Activated CD4-positive, alpha-beta memory T cell treated with anti-CD3 and anti-CD28 coated beads, Interleukin-2, amount 10 ng/mL, durations not matched to agents 7 days and 5 days (primary cell): Measurements from ENCODE around the gene PADI4. TPM values are rescaled to one million over a fixed set of nuclear protein-coding genes. Genes with fewer than 3 reads are reported as not detected.

ENCODE experiments used
- CTCF ChIA-PET: fragments of 350-600 bp; sonication (Branson Sonifier 250); formaldehyde crosslinking; loops from one replicate; lab custom pipeline; 2021; ENCODE audit warnings: antibody characterized with exemption, inconsistent platforms; lab: Charles Lee
- POLR2A ChIA-PET: fragments of 350-600 bp; sonication (Branson Sonifier 250); formaldehyde crosslinking; loops from one replicate; lab custom pipeline; 2021; ENCODE audit warnings: antibody characterized with exemption; lab: Charles Lee
- DNase-seq: peaks from one replicate; pipeline ENCODE4 v3.0.0-alpha.2; 2020
- H3K27ac Mint-ChIP-seq: one replicate; pipeline ENCODE4 v1.8.0; 2021; ENCODE audit warnings: mild to moderate bottlenecking, mixed read lengths
- H3K27me3 Mint-ChIP-seq: one replicate; pipeline ENCODE4 v1.8.0; 2021; ENCODE audit warnings: mixed read lengths
- H3K36me3 Mint-ChIP-seq: one replicate; pipeline ENCODE4 v1.8.0; 2021; ENCODE audit warnings: low read depth, mixed read lengths
- H3K4me1 Mint-ChIP-seq: one replicate; pipeline ENCODE4 v1.8.0; 2021; ENCODE audit warnings: mixed read lengths
- H3K4me3 Mint-ChIP-seq: one replicate; pipeline ENCODE4 v1.8.0; 2021; ENCODE audit warnings: mild to moderate bottlenecking, mixed read lengths
- H3K9me3 Mint-ChIP-seq: one replicate; pipeline ENCODE4 v1.8.0; 2021; ENCODE audit warnings: mixed read lengths
- total RNA-seq, 2 experiments: library from RNA; stranded (reverse); gene quantifications; one replicate each; pipeline ENCODE4 v1.2.3, GENCODE V29; 2021

PADI4 gene
- total RNA-seq, 2 experiments from 2014 or later, result not detected

- Mint-ChIP-seq H3K4me3 (no peak overlapping the region), H3K9me3 (no peaks in the 10 kb centered on the region), H3K27ac (no peak overlapping the region), H3K27me3 (peaks cover 1% of the 10 kb centered on the region), H3K4me1 (peaks cover 4% of the 10 kb centered on the region), H3K36me3 (no peaks in the 10 kb centered on the region)
- CTCF ChIA-PET, result no interaction called here
- DNase-seq, result no peak
- POLR2A ChIA-PET, result no interaction called here
Measured at GRCh38 chr1:17350928-17351446, 43.0 kb downstream of the PADI4 start.

- no peak for DNase-seq
- Mint-ChIP-seq H3K27ac (no peak overlapping the region), H3K9me3 (no peaks in the 10 kb centered on the region), H3K36me3 (no peaks in the 10 kb centered on the region), H3K27me3 (peaks cover 1% of the 10 kb centered on the region), H3K4me1 (peaks cover 4% of the 10 kb centered on the region), H3K4me3 (no peak overlapping the region)
- POLR2A ChIA-PET, result no interaction called here
- CTCF ChIA-PET, result no interaction called here
Measured at GRCh38 chr1:17351598-17352324, 43.8 kb downstream of the PADI4 start.

- DNase-seq, result no peak
- CTCF ChIA-PET, result no interaction called here
- H3K27me3 Mint-ChIP-seq, result peaks cover 1% of the 10 kb centered on the region
- POLR2A ChIA-PET, result no interaction called here
- no peaks in the 10 kb centered on the region for H3K36me3 Mint-ChIP-seq
- H3K4me3 Mint-ChIP-seq, result no peak overlapping the region
- H3K9me3 Mint-ChIP-seq, result no peaks in the 10 kb centered on the region
- peaks cover 4% of the 10 kb centered on the region for H3K4me1 Mint-ChIP-seq
- no peak overlapping the region for H3K27ac Mint-ChIP-seq
Measured at GRCh38 chr1:17352419-17352909, 44.5 kb downstream of the PADI4 start.

- ChIA-PET CTCF (no interaction called here), POLR2A (no interaction called here)
- H3K9me3 Mint-ChIP-seq, result no peaks in the 10 kb centered on the region
- no peak overlapping the region for H3K4me3 Mint-ChIP-seq
- H3K27me3 Mint-ChIP-seq, result peaks cover 1% of the 10 kb centered on the region
- no peaks in the 10 kb centered on the region for H3K4me1 Mint-ChIP-seq
- H3K36me3 Mint-ChIP-seq, result no peaks in the 10 kb centered on the region
- no peak overlapping the region for H3K27ac Mint-ChIP-seq
- no peak for DNase-seq
Measured at GRCh38 chr1:17355898-17356297, 47.9 kb downstream of the PADI4 start.

- H3K4me1 Mint-ChIP-seq, result no peaks in the 10 kb centered on the region
- no peak overlapping the region for H3K4me3 Mint-ChIP-seq
- no peak for DNase-seq
- no peaks in the 10 kb centered on the region for H3K36me3 Mint-ChIP-seq
- no peak overlapping the region for H3K27ac Mint-ChIP-seq
- ChIA-PET POLR2A (no interaction called here), CTCF (no interaction called here)
- peaks cover 1% of the 10 kb centered on the region for H3K27me3 Mint-ChIP-seq
- H3K9me3 Mint-ChIP-seq, result no peaks in the 10 kb centered on the region
Measured at GRCh38 chr1:17356387-17357026, 48.5 kb downstream of the PADI4 start.

- POLR2A ChIA-PET, result no interaction called here
- CTCF ChIA-PET, result no interaction called here
- Mint-ChIP-seq H3K4me3 (no peak overlapping the region), H3K27ac (no peak overlapping the region), H3K27me3 (peaks cover 2% of the 10 kb centered on the region), H3K9me3 (no peaks in the 10 kb centered on the region), H3K36me3 (no peaks in the 10 kb centered on the region), H3K4me1 (no peaks in the 10 kb centered on the region)
- DNase-seq, result no peak
Measured at GRCh38 chr1:17358557-17358956, 50.6 kb downstream of the PADI4 start.

GRCh38 chr1:17359031-17359430, 51.0 kb downstream of the PADI4 start:
- Mint-ChIP-seq H3K4me3 (no peak overlapping the region), H3K27me3 (peaks cover 2% of the 10 kb centered on the region), H3K36me3 (no peaks in the 10 kb centered on the region), H3K4me1 (no peaks in the 10 kb centered on the region), H3K9me3 (no peaks in the 10 kb centered on the region), H3K27ac (no peak overlapping the region)
- CTCF ChIA-PET, result no interaction called here
- DNase-seq, result no peak
- POLR2A ChIA-PET, result no interaction called here

- CTCF ChIA-PET, result no interaction called here
- Mint-ChIP-seq H3K4me3 (no peak overlapping the region), H3K27me3 (peaks cover 4% of the 10 kb centered on the region), H3K27ac (no peak overlapping the region), H3K36me3 (no peaks in the 10 kb centered on the region), H3K4me1 (no peaks in the 10 kb centered on the region), H3K9me3 (no peaks in the 10 kb centered on the region)
- POLR2A ChIA-PET, result no interaction called here
- DNase-seq, result no peak
Measured at GRCh38 chr1:17359808-17360207, 51.8 kb downstream of the PADI4 start.

GRCh38 chr1:17360272-17360956, 52.4 kb downstream of the PADI4 start:
- no peak overlapping the region for H3K27ac Mint-ChIP-seq
- no peaks in the 10 kb centered on the region for H3K9me3 Mint-ChIP-seq
- H3K27me3 Mint-ChIP-seq, result peaks cover 4% of the 10 kb centered on the region
- ChIA-PET CTCF (no interaction called here), POLR2A (no interaction called here)
- no peak overlapping the region for H3K4me3 Mint-ChIP-seq
- H3K36me3 Mint-ChIP-seq, result no peaks in the 10 kb centered on the region
- no peak for DNase-seq
- H3K4me1 Mint-ChIP-seq, result no peaks in the 10 kb centered on the region

GRCh38 chr1:17361687-17362086, 53.7 kb downstream of the PADI4 start:
- POLR2A ChIA-PET, result no interaction called here
- Mint-ChIP-seq H3K4me1 (no peaks in the 10 kb centered on the region), H3K4me3 (no peak overlapping the region), H3K36me3 (no peaks in the 10 kb centered on the region), H3K27ac (no peak overlapping the region), H3K9me3 (no peaks in the 10 kb centered on the region), H3K27me3 (peaks cover 4% of the 10 kb centered on the region)
- no peak for DNase-seq
- CTCF ChIA-PET, result no interaction called here

- Mint-ChIP-seq H3K27ac (no peak overlapping the region), H3K4me1 (no peaks in the 10 kb centered on the region), H3K36me3 (no peaks in the 10 kb centered on the region), H3K9me3 (no peaks in the 10 kb centered on the region), H3K4me3 (no peak overlapping the region), H3K27me3 (peaks cover 7% of the 10 kb centered on the region)
- POLR2A ChIA-PET, result no interaction called here
- CTCF ChIA-PET, result no interaction called here
- no peak for DNase-seq
Measured at GRCh38 chr1:17363351-17363750, 55.4 kb downstream of the PADI4 start.

GRCh38 chr1:17363771-17364170, 55.8 kb downstream of the PADI4 start:
- no peak for DNase-seq
- ChIA-PET CTCF (no interaction called here), POLR2A (no interaction called here)
- Mint-ChIP-seq H3K27ac (no peak overlapping the region), H3K27me3 (peaks cover 7% of the 10 kb centered on the region), H3K9me3 (no peaks in the 10 kb centered on the region), H3K4me3 (no peak overlapping the region), H3K36me3 (no peaks in the 10 kb centered on the region), H3K4me1 (no peaks in the 10 kb centered on the region)

GRCh38 chr1:17365293-17365692, 57.3 kb downstream of the PADI4 start:
- Mint-ChIP-seq H3K9me3 (no peaks in the 10 kb centered on the region), H3K4me1 (no peaks in the 10 kb centered on the region), H3K27me3 (peaks cover 7% of the 10 kb centered on the region), H3K4me3 (no peak overlapping the region), H3K27ac (no peak overlapping the region), H3K36me3 (no peaks in the 10 kb centered on the region)
- DNase-seq, result no peak
- CTCF ChIA-PET, result no interaction called here
- POLR2A ChIA-PET, result no interaction called here
